Skeletal muscle satellite cell (primary cell): ENCODE measurements around the gene TNIK.

Experiments
- H3K27me3 ChIP-seq: 2 replicates; pipeline ENCODE4 v1.7.0; 2013; ENCODE audit warnings: low read length; ENCODE audit not compliant: control insufficient read depth, insufficient read depth
- H3K36me3 ChIP-seq: 2 replicates; pipeline ENCODE4 v1.7.0; 2013; ENCODE audit warnings: mild to moderate bottlenecking, control low read depth, low read length; ENCODE audit not compliant: insufficient read depth
- H3K4me1 ChIP-seq: 2 replicates; pipeline ENCODE4 v1.7.0; 2013; ENCODE audit warnings: low read length; ENCODE audit not compliant: control insufficient read depth, insufficient read depth
- H3K4me2 ChIP-seq: 2 replicates; pipeline ENCODE4 v1.7.0; 2013; ENCODE audit warnings: mild to moderate bottlenecking, low read length
- H3K4me3 ChIP-seq: 2 replicates; pipeline ENCODE4 v1.7.0; 2013; ENCODE audit warnings: low read length
- H3K9ac ChIP-seq: 2 replicates; pipeline ENCODE4 v1.7.0; 2013; ENCODE audit warnings: mild to moderate bottlenecking, low read depth, low read length, moderate library complexity
- H3K9me3 ChIP-seq: replicated peaks from 2 replicates; pipeline ENCODE4 v1.7.0; 2013; ENCODE audit warnings: mild to moderate bottlenecking, control low read depth, low read length

TNIK gene

DNA sequence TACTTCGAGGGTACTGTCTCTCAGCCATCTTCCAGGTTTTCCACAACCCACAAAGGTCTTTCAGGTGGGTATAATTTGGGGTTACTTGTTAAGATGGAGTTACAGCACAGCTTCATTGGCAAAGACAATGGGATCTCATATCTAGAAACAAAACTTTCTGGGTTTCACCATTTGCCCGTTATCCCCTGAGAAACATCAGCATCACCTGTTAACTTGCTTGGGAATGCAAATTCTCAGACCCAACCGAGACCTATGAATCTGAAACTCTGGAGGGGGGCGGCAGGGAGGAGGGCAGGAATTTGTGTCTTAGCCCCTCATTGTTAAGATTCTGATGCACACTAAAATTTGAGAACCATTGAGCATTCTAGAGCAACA, 176.4 kb downstream of the TNIK start:
- peaks cover 32% of the 10 kb centered on the region for H3K4me1 ChIP-seq
- H3K9me3 ChIP-seq, result no peaks in the 10 kb centered on the region
- no peaks in the 10 kb centered on the region for H3K36me3 ChIP-seq
- peak overlapping the region; percentile 43 for H3K4me2 ChIP-seq
- H3K4me3 ChIP-seq, result no peak overlapping the region
- peak overlapping the region; percentile 48 for H3K9ac ChIP-seq
- H3K27me3 ChIP-seq, result no peaks in the 10 kb centered on the region

DNA sequence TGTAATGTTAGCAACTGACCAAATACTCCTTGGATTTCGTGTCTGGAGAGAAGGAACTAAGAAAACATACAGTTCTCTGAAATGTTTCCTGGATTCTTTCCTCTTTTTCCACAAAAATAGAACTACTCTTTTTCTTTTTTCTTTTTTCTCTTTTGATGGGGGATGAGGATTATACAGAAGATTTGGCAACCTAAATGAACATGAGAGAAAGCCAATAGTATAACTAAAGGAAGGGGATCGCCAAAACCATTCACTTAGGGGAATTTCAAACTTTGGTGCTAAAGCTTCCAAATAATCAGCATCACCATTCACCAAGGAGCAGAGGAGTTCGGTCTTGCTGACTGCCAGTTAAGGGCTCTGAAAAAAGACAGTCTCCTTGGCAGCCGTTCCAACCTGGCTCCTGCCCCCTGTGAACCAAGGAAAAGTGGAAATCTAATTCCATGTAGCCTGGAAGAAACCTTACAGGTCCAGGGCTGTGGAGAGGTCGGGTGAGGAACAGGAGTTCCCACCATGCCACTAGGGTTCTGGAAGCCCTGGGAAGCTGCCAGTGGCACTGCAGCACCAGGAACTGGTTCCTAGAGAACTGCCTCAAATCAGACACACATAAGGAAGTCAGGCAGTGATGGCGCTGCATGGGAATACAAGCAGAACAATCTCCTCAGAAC, 176.9 kb downstream of the TNIK start:
- no peak overlapping the region for H3K9ac ChIP-seq
- H3K4me2 ChIP-seq, result no peak overlapping the region
- no peaks in the 10 kb centered on the region for H3K27me3 ChIP-seq
- H3K4me3 ChIP-seq, result no peak overlapping the region
- H3K4me1 ChIP-seq, result peaks cover 32% of the 10 kb centered on the region
- H3K9me3 ChIP-seq, result no peaks in the 10 kb centered on the region
- no peaks in the 10 kb centered on the region for H3K36me3 ChIP-seq

DNA sequence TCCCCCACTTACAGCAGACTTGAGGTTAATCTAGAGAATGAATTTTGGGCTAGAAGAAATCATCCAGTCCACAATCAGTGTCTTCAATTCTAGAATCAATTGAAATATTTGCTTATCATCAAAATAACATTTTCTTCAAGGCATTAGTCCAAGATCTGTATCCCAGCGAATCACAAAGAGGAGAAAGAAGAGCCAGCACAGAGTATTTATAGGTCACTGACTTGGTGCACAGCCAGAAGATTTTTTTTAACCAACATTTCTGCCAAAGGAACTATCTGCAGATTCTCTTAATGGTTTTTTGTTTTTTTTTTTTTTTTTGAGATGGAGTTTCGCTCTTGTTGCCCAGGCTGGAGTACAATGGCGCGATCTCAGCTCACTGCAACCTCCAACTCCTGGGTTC, 178.2 kb downstream of the TNIK start:
- H3K27me3 ChIP-seq, result no peaks in the 10 kb centered on the region
- H3K9ac ChIP-seq, result no peak overlapping the region
- no peak overlapping the region for H3K4me2 ChIP-seq
- H3K4me1 ChIP-seq, result peaks cover 32% of the 10 kb centered on the region
- no peak overlapping the region for H3K4me3 ChIP-seq
- H3K9me3 ChIP-seq, result no peaks in the 10 kb centered on the region
- no peaks in the 10 kb centered on the region for H3K36me3 ChIP-seq

DNA sequence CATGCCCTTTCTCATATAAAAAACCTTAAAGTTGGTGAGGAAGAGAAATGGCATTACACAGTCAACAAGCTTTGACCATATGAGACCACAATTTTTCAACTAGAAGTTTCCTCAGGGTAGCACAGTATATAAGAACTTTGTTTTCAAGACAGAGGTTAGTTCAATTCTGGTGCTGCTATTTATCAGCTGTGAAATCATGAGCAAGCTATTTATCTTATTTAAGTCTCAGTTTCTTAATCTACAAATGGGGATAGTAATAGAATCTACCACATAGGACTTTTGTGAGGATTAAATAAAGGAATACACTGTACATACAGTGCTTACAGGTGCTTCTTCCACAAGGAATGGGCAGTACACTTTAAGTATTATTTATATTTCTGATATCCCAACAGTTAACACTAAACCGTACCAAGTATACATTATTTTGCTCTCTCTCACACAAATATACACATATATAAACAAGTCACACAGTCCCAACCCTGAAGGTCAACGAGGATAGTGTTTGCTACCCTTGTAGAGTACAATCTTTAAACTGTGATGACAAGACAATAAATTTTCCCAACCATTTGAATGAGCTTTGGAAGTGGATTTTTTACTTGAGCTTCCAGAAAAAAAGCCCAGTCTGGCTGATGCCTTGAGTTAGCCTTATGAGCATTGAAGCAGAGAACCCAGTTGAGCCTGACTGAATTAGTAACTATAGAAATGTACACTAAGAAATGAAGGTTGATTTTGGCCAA, 178.8 kb downstream of the TNIK start:
- no peaks in the 10 kb centered on the region for H3K36me3 ChIP-seq
- H3K9me3 ChIP-seq, result no peaks in the 10 kb centered on the region
- no peaks in the 10 kb centered on the region for H3K27me3 ChIP-seq
- no peak overlapping the region for H3K9ac ChIP-seq
- peaks cover 32% of the 10 kb centered on the region for H3K4me1 ChIP-seq
- no peak overlapping the region for H3K4me3 ChIP-seq
- no peak overlapping the region for H3K4me2 ChIP-seq

DNA sequence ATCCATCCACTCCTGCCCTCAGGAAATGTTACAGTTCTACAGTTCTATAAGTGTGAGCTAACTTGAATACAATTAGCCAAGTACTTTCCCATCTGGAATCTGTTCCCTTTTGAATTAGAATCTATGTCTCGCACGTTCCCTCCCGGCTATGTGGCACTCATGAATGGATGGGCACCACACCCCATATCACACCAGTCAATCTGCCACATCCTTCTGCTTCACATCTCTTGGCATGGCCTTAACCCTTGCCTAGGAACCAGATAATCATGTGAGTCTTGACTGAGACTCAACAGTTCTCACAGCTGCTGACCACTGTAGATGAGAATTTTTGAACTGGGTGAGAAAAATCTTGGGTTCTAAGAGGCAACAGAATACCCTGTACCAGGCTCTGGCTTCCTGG, 180.2 kb downstream of the TNIK start:
- no peak overlapping the region for H3K4me3 ChIP-seq
- no peaks in the 10 kb centered on the region for H3K9me3 ChIP-seq
- H3K36me3 ChIP-seq, result no peaks in the 10 kb centered on the region
- H3K9ac ChIP-seq, result no peak overlapping the region
- peaks cover 22% of the 10 kb centered on the region for H3K4me1 ChIP-seq
- H3K4me2 ChIP-seq, result no peak overlapping the region
- no peaks in the 10 kb centered on the region for H3K27me3 ChIP-seq

GRCh38 chr3:171278299-171278590, 182.0 kb downstream of the TNIK start:
- H3K9me3 ChIP-seq, result no peaks in the 10 kb centered on the region
- peaks cover 7% of the 10 kb centered on the region for H3K4me1 ChIP-seq
- no peak overlapping the region for H3K4me3 ChIP-seq
- H3K9ac ChIP-seq, result no peak overlapping the region
- H3K27me3 ChIP-seq, result no peaks in the 10 kb centered on the region
- H3K4me2 ChIP-seq, result no peak overlapping the region
- no peaks in the 10 kb centered on the region for H3K36me3 ChIP-seq

DNA sequence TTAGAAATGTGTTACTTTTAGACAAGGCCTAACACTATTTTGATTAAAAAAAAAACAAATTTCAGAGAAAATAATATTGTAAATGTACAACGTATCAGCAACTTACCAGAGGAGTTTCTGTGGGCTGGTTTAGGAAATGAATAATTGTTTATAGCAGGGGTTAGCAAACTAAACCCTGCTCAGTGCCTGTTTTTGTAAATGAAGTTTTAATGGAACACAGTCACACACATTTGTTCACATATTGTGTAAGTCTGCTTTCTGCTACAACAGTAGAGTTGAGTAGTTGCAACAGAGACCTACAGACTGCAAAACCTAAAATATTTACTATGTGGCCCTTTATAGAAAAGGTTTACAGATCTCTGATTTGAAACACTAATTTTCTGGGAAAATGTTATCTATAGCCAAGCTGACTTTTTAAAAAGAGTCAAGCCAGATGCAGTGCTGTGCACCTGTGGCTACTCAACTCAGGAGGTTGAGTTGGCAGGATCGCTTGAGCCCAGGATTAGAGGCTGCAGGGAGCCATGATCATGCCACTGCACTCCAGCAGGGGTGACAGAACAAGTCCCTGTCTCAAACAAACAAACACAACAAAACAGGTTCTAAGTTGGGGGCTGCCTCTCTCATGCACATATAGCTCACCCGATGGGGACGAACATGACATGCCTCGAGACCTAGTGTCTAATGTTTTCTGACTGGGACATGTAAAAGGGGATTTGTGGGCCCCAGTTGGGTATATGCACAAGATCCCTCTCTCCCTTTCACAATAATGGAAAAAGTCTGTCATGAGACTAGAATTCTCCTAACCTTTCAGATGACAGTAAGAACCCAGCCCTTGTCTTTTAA, 182.5 kb downstream of the TNIK start:
- Histone ChIP-seq H3K27me3 (no peaks in the 10 kb centered on the region), H3K4me2 (no peak overlapping the region), H3K36me3 (no peaks in the 10 kb centered on the region), H3K9me3 (no peaks in the 10 kb centered on the region), H3K9ac (no peak overlapping the region), H3K4me3 (no peak overlapping the region), H3K4me1 (peaks cover 5% of the 10 kb centered on the region)

- Histone ChIP-seq H3K9me3 (no peaks in the 10 kb centered on the region), H3K27me3 (no peaks in the 10 kb centered on the region), H3K4me3 (no peak overlapping the region), H3K9ac (no peak overlapping the region), H3K4me2 (no peak overlapping the region), H3K36me3 (no peaks in the 10 kb centered on the region), H3K4me1 (peaks cover 3% of the 10 kb centered on the region)
Measured at GRCh38 chr3:171276923-171277322, 183.3 kb downstream of the TNIK start.

DNA sequence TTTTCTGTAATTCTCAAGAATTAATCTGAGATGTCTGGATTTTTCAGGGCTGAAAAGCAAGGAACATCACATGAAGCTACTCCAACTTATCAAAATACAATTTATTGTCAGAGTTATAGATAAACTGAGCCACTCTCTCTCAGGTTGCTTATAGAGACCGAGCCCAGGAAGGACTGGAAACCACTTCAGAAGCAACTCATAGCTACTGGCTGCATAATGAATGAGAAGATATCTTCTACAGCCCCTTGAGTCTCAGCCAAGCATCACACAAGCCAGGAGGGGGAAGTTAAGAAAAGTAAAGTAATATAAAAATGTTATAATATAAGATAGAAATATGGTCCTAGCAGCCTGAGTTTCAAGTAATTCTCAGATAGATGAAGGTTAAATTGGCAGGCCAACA, 186.0 kb downstream of the TNIK start:
- Histone ChIP-seq H3K4me1 (no peaks in the 10 kb centered on the region), H3K9me3 (no peaks in the 10 kb centered on the region), H3K4me3 (no peak overlapping the region), H3K9ac (no peak overlapping the region), H3K36me3 (no peaks in the 10 kb centered on the region), H3K27me3 (no peaks in the 10 kb centered on the region), H3K4me2 (no peak overlapping the region)

GRCh38 chr3:171270541-171270940, 189.7 kb downstream of the TNIK start:
- H3K27me3 ChIP-seq, result no peaks in the 10 kb centered on the region
- H3K4me1 ChIP-seq, result no peaks in the 10 kb centered on the region
- no peak overlapping the region for H3K4me2 ChIP-seq
- H3K4me3 ChIP-seq, result no peak overlapping the region
- H3K36me3 ChIP-seq, result no peaks in the 10 kb centered on the region
- H3K9me3 ChIP-seq, result no peaks in the 10 kb centered on the region
- H3K9ac ChIP-seq, result no peak overlapping the region

DNA sequence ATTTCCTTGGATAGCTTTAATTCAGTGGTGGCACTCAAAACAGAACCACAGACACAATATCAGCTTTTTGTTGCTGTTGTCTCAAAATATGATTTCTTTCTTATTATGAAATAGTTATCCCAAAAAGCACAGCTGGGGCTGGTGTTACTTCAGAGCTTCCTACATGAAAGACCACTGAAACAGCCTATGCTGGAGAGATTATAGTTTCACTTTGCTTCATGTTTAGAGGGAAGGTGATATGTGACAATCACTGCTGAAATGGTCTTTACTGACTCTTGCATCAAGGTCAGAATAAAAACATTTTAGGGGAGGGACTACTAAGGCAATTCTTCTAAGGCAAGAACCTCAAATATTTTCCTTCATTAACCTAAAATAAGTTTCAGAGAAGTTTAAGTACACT, 190.7 kb downstream of the TNIK start:
- H3K9me3 ChIP-seq, result no peaks in the 10 kb centered on the region
- H3K27me3 ChIP-seq, result no peaks in the 10 kb centered on the region
- H3K9ac ChIP-seq, result no peak overlapping the region
- no peak overlapping the region for H3K4me3 ChIP-seq
- H3K4me2 ChIP-seq, result no peak overlapping the region
- no peaks in the 10 kb centered on the region for H3K36me3 ChIP-seq
- no peaks in the 10 kb centered on the region for H3K4me1 ChIP-seq
